Calu3 (cell line): ENCODE results near the gene CENPA. TPM values are rescaled to one million over a fixed set of nuclear protein-coding genes. Genes with fewer than 3 reads are reported as not detected.

Source experiments
- BruUV-seq: library from RNA; stranded (reverse); fragments of 400-500 nt; replicated peaks from 2 replicates; lab custom pipeline; 2021; lab: Mats Ljungman, UMichigan
- CTCF ChIA-PET: fragments of 300-600 bp; sonication (Branson Sonifier 250); formaldehyde crosslinking; loops from one replicate; lab custom pipeline; 2022; ENCODE audit warnings: antibody characterized with exemption; lab: Charles Lee
- DNase-seq: peaks from one replicate; pipeline ENCODE4 v3.0.0; 2022
- H3K27ac Mint-ChIP-seq: one replicate; pipeline ENCODE4 v1.8.0; 2022; ENCODE audit warnings: mixed read lengths; ENCODE audit not compliant: unreplicated experiment
- H3K27me3 Mint-ChIP-seq: one replicate; pipeline ENCODE4 v1.8.0; 2022; ENCODE audit warnings: mixed read lengths; ENCODE audit not compliant: unreplicated experiment
- H3K36me3 Mint-ChIP-seq: one replicate; pipeline ENCODE4 v1.8.0; 2022; ENCODE audit warnings: mild to moderate bottlenecking, moderate library complexity, mixed read lengths; ENCODE audit not compliant: insufficient read depth, unreplicated experiment
- H3K4me1 Mint-ChIP-seq: one replicate; pipeline ENCODE4 v1.8.0; 2022; ENCODE audit warnings: mild to moderate bottlenecking, low read depth, mixed read lengths; ENCODE audit not compliant: unreplicated experiment
- H3K4me3 Mint-ChIP-seq: one replicate; pipeline ENCODE4 v1.8.0; 2022; ENCODE audit warnings: mild to moderate bottlenecking, low read depth, moderate library complexity, mixed read lengths; ENCODE audit not compliant: unreplicated experiment
- H3K9me3 Mint-ChIP-seq: one replicate; pipeline ENCODE4 v1.8.0; 2022; ENCODE audit warnings: low read depth, mixed read lengths; ENCODE audit not compliant: unreplicated experiment
- CTCF ChIP-seq: fragments of 200-600 bp; IDR thresholded peaks from one replicate; pipeline ENCODE4 v1.8.0; 2022; ENCODE audit warnings: antibody characterized with exemption; ENCODE audit not compliant: unreplicated experiment
- intact Hi-C: fragments of 100-400 bp; cut with micrococcal nuclease; formaldehyde crosslinking; loops from one replicate; pipeline ENCODE4 v1.10.0; 2022; ENCODE audit not compliant: unreplicated experiment
- total RNA-seq: library from RNA; stranded (reverse); gene quantifications from 2 replicates; pipeline ENCODE4 v1.2.3, GENCODE V29; 2022

CENPA gene
- total RNA-seq, 1 experiment from 2014 or later = 33.2 TPM

DNA sequence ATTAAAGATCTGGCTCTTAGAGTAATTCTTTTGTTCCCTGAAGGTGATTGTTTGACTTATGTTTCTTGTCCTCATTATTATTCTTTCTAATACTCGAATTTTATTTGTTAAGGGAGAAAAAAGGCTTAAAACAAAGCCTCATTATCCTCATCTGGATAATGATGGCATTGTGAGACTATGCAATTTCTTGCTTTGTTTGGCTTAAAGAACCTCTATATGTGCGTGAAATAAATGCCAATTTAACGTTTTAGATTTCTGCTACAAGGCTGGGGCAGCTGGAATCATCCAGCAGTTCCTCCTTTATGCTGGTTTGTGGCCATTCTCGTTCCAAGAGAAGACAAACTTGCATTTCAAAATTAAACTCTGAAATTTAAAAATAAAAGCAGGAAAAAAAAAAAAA lies 57.2 kb downstream of the CENPA start:
- Mint-ChIP-seq H3K4me1 (no peaks in the 10 kb centered on the region), H3K27me3 (peaks cover 71% of the 10 kb centered on the region), H3K36me3 (no peaks in the 10 kb centered on the region), H3K4me3 (no peak overlapping the region), H3K27ac (no peak overlapping the region), H3K9me3 (no peaks in the 10 kb centered on the region)
- DNase-seq = no peak
- intact Hi-C loops = no loop called here
- no TSS peak for BruUV-seq
- CTCF ChIA-PET = interaction anchor here (0.7 to 1.2 kb wide), 2 partner anchors 80 to 1840 kb away, joined by 3 read pairs; no protein-coding TSS in a partner anchor
- no peak for TF ChIP-seq CTCF

Other genes starting within 250 kb of the CENPA start
- not detected in 2 replicates for gene CIB4, start 144.7 kb upstream of the CENPA start, total RNA-seq
- gene KCNK3, start 93.3 kb upstream of the CENPA start, total RNA-seq = not detected in 2 replicates
- gene SLC35F6, start 21.8 kb upstream of the CENPA start, total RNA-seq = 36.9 and 43.0 TPM in 2 replicates
- 0.32 TPM in 1 of 2 replicates, not detected in the other for gene DPYSL5, start 62.1 kb downstream of the CENPA start, total RNA-seq
- gene MAPRE3, start 184.6 kb downstream of the CENPA start, total RNA-seq = 11.1 and 13.9 TPM in 2 replicates
- gene TMEM214, start 246.9 kb downstream of the CENPA start, total RNA-seq = 75.9 and 79.6 TPM in 2 replicates